GM23338 (cell line): ENCODE results near the gene TBX2.
A peak's percentile ranks its signal among the peaks of the same experiment; 100 is the strongest.

Experiments
- CREB1 ChIP-seq: fragments of 250-450 bp; sonication (Bioruptor Pico); IDR thresholded peaks from 2 replicates; pipeline ENCODE4 v1.5.0; 2020; ENCODE audit warnings: low read depth, mild to moderate bottlenecking, moderate library complexity
- CTCF ChIP-seq, 2 experiments: fragments of 200-600 bp in 1 of 2; sonication (generic) in 1 of 2; conservative IDR thresholded peaks; 2 replicates each; pipeline versions ENCODE4 v1.5.1 to v1.6.1; 2016 to 2017; ENCODE audit warnings: antibody characterized with exemption in 2 of 2, low read depth in 2 of 2, mild to moderate bottlenecking in 2 of 2, moderate library complexity in 1 of 2
- EZH2 ChIP-seq: fragments of 200-600 bp; sonication (generic); IDR thresholded peaks from one replicate; pipeline ENCODE4 v1.8.0; 2017; ENCODE audit warnings: antibody characterized with exemption, mild to moderate bottlenecking, low read depth; ENCODE audit not compliant: unreplicated experiment
- POLR2AphosphoS5 ChIP-seq: IDR thresholded peaks from 2 replicates; pipeline ENCODE4 v1.6.1; 2016; ENCODE audit warnings: antibody characterized with exemption, low read depth
- REST ChIP-seq: IDR thresholded peaks from one replicate; pipeline ENCODE4 v1.6.1; 2018; ENCODE audit warnings: antibody characterized with exemption; ENCODE audit not compliant: unreplicated experiment
- ZNF114 ChIP-seq: fragments of 250-450 bp; sonication (Bioruptor Pico); IDR thresholded peaks from 2 replicates; pipeline ENCODE4 v1.5.0; 2020; ENCODE audit warnings: mild to moderate bottlenecking, moderate library complexity

- TF ChIP-seq POLR2AphosphoS5 (peak; percentile 43), EZH2 (no peak), CTCF (conservative IDR thresholded peaks at IDR 0.05; ENCODE audit: low read depth in 2 of 2) (peak; percentile 78 to 91), REST (no peak), ZNF114 (CRISPR knock-in tag) (no peak), CREB1 (CRISPR knock-in tag) (0 out of 2 replicates have a peak, but pooled peaks have one; percentile 4)
Measured at GRCh38 chr17:61416540-61417363, 17.1 kb downstream of the TBX2 start.
